HFF-Myc (cell line): Measurements from ENCODE around the gene SLC37A4.

ENCODE experiments used
- DNase-seq: peaks from one replicate; pipeline ENCODE4 v3.0.0-alpha.2; 2011; ENCODE audit warnings: low read depth; ENCODE audit errors: extremely low read depth
- H3K4me3 ChIP-seq: replicated peaks from 2 replicates; pipeline ENCODE4 v1.5.1; 2011; ENCODE audit warnings: low read depth, mild to moderate bottlenecking, control low read depth, low read length
- CTCF ChIP-seq: IDR thresholded peaks from 2 replicates; pipeline ENCODE4 v1.5.1; 2012; ENCODE audit warnings: mild to moderate bottlenecking, low read depth, low read length, control low read depth; ENCODE audit errors: missing control alignments

SLC37A4 gene

GRCh38 chr11:119030329-119031047 lies at the start of gene SLC37A4:
SLC37A4 (minus strand) TSS chr11:119030877.
- DNase-seq = peak; percentile 89
- H3K4me3 ChIP-seq = peak within 1 kb of the TSS; percentile 77
- no peak for TF ChIP-seq CTCF

GRCh38 chr11:119078675-119079420 lies 48.2 kb upstream of the SLC37A4 start:
- no peak for DNase-seq
- TF ChIP-seq CTCF = no peak
- H3K4me3 ChIP-seq = no peak overlapping the region

GRCh38 chr11:119077839-119078238 lies 47.2 kb upstream of the SLC37A4 start:
- no peak overlapping the region for H3K4me3 ChIP-seq
- TF ChIP-seq CTCF = no peak
- DNase-seq = no peak

- TF ChIP-seq CTCF = no peak
- H3K4me3 ChIP-seq = peak within 1 kb of the TSS; percentile 99
- peak; percentile 76 for DNase-seq
Observed at GRCh38 chr11:119067371-119068222, 36.9 kb upstream of the SLC37A4 start, which contains the start of gene VPS11. VPS11 (plus strand) TSS chr11:119067818; CDS start chr11:119067824, 6 bp downstream.

- peak; percentile 21 for DNase-seq
- peak; percentile 62 for TF ChIP-seq CTCF
- H3K4me3 ChIP-seq = no peak overlapping the region
Observed at GRCh38 chr11:119065369-119065768, 34.7 kb upstream of the SLC37A4 start.

GRCh38 chr11:119062779-119063178 lies 32.1 kb upstream of the SLC37A4 start:
- peak; percentile 32 for DNase-seq
- TF ChIP-seq CTCF = no peak

More at GRCh38 chr11:119062779-119063178, 32.1 kb upstream of the SLC37A4 start:
- no peak overlapping the region for H3K4me3 ChIP-seq
